Measurements from ENCODE around the gene GSKIP.

GSKIP gene

GRCh38 chr14:96421236-96421635, 57.9 kb downstream of the GSKIP start:
- no peak for DNase-seq

- DNase-seq: no peak
Observed at GRCh38 chr14:96422992-96423391, 59.7 kb downstream of the GSKIP start.

GRCh38 chr14:96423446-96424108, 60.3 kb downstream of the GSKIP start:
- no peak for DNase-seq

GRCh38 chr14:96424109-96424989, 61.0 kb downstream of the GSKIP start:
- DNase-seq: no peak

GRCh38 chr14:96434040-96434439, 70.7 kb downstream of the GSKIP start:
- DNase-seq: no peak

Measured in effector CD8-positive, alpha-beta T cell (primary cell).